GM18526 (cell line): Measurements from ENCODE around the gene CNN3.

ENCODE experiments used
- POLR2A ChIP-seq: IDR thresholded peaks from 3 replicates; pipeline ENCODE4 v1.6.1; 2011; ENCODE audit not compliant: insufficient read length; ENCODE audit errors: extremely low read depth

CNN3 gene

GRCh38 chr1:94892604-94893254, 34.2 kb downstream of the CNN3 start:
- no peak for TF ChIP-seq POLR2A

- TF ChIP-seq POLR2A, result no peak
Measured at GRCh38 chr1:94888201-94888600, 38.7 kb downstream of the CNN3 start.

- no peak for TF ChIP-seq POLR2A
Measured at GRCh38 chr1:94887603-94888171, 39.2 kb downstream of the CNN3 start.

GRCh38 chr1:94887106-94887505, 39.8 kb downstream of the CNN3 start:
- TF ChIP-seq POLR2A, result no peak

- no peak for TF ChIP-seq POLR2A
Measured at GRCh38 chr1:94886361-94886760, 40.5 kb downstream of the CNN3 start.

- TF ChIP-seq POLR2A, result no peak
Measured at GRCh38 chr1:94884507-94884906, 42.4 kb downstream of the CNN3 start.

- TF ChIP-seq POLR2A, result no peak
Measured at GRCh38 chr1:94884106-94884505, 42.8 kb downstream of the CNN3 start.

GRCh38 chr1:94883691-94884090, 43.2 kb downstream of the CNN3 start:
- no peak for TF ChIP-seq POLR2A

- no peak for TF ChIP-seq POLR2A
Measured at GRCh38 chr1:94878329-94878728, 48.6 kb downstream of the CNN3 start.

- no peak for TF ChIP-seq POLR2A
Measured at GRCh38 chr1:94876362-94876761, 50.5 kb downstream of the CNN3 start.

GRCh38 chr1:94875794-94876193, 51.1 kb downstream of the CNN3 start:
- TF ChIP-seq POLR2A, result no peak

GRCh38 chr1:94874423-94874822, 52.5 kb downstream of the CNN3 start:
- no peak for TF ChIP-seq POLR2A

GRCh38 chr1:94873520-94874351, 53.2 kb downstream of the CNN3 start:
- no peak for TF ChIP-seq POLR2A

- no peak for TF ChIP-seq POLR2A
Measured at GRCh38 chr1:94872771-94873495, 54.0 kb downstream of the CNN3 start.

GRCh38 chr1:94871031-94871430, 55.9 kb downstream of the CNN3 start:
- no peak for TF ChIP-seq POLR2A
